GM18502 (cell line): ENCODE data around the gene CDRT15.
"Not testable (repeated sequence)": the region's sequence is repeated elsewhere in the genome, so short reads cannot be mapped to it uniquely, and the experiment has no call there.

ENCODE experiments used
- ATAC-seq: cut with Tn5 transposase; IDR thresholded peaks from one replicate; pipeline ENCODE4 v1.9.1; 2021; ENCODE audit warnings: mild to moderate bottlenecking; ENCODE audit not compliant: unreplicated experiment, poor library complexity

Gene CDRT15

DNA sequence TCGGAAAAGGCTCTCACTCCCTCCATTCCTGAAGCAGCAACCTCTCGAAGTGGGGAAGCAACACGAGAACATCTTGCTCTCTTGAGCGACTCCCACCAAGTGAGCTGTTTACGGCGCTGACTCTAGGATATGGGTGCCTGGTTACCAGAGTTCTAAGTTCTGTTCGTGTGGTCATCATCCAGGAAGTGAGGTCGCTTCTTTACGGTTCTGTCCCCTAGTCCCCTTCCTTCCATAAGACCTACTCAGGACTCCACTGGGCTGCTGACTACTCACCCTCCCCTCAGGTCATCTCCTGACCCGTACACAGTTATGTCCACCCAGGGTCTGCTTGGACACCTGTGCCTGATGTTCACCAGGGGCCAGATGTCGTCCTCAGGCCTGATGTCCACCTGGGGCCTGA lies at the start of gene CDRT15:
CDRT15 (minus strand) TSS at position 101 of the 400 bp plus-strand sequence; CDS start at position 72, 29 bp downstream.
- not testable (repeated sequence) for ATAC-seq

DNA sequence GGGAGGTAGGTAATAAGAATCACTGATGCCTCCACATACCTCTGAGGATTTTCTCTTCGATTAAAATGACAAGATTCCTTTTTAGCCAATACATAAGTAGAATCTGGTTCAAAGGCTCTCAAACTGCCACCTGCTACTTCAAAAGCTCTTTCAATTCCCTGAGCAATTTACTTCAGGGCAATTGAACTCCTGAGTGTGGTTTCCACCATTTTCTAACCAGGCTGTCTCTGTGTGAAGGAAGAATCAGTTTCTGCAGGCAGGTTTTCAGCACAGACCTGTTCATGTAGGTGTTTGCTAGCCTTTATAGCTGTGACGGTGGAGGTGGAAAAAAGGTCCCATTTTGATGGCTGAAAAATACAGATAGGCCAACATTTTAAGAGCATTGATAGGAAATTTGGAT lies 46.1 kb upstream of the CDRT15 start:
- no peak for ATAC-seq

DNA sequence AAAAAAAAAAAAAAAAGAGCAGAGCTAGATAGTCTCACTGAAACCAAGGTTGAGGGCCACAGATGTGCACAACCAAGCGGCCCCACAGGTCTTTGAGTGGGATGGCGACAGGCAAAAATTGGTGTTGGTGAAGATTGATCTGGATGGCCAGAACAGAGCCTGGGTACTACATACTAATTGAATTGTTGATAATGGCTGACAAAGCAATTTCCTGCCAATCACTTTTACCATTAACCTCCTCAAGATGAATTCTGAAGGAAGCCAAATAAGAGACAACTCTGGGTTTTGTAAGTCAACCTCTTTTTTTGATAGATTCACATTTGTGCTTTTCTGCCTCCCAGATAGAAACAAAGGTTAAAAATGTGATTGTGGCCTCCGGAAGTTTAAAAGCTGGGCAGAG lies 44.9 kb upstream of the CDRT15 start:
- ATAC-seq: no peak

DNA sequence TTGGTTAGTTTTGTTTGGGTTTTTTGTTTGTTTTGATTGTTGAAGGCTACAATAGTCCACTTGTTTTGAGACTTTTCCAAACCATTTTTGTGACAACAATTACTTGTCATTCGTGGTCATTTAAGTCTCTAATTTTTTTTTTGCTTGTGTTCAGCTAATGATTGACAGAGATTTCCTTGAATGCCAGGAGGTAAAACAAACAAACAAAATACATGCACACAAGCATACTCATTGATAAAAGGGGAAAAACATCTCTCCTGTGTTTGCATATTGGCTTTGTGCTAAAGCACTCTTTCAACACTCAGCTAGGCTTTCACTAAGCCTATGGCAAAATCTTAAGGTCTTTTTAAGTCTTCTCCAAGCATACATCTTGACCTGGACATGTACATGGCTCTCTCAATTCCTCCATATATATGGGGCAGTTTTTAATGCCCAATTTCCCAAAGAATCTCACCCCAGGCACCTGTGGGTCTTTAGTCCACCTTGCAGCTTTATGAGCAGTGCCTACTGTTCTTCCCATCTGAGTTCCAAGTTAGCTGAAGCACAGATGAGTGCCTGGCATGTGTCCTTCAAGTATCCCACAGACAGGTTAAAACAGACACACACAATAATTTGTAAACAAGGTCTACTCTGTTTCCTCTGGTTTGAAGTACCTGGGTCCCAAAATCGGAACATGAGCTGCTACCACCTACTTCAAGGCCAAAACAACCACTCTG lies 40.0 kb upstream of the CDRT15 start:
- ATAC-seq: no peak

DNA sequence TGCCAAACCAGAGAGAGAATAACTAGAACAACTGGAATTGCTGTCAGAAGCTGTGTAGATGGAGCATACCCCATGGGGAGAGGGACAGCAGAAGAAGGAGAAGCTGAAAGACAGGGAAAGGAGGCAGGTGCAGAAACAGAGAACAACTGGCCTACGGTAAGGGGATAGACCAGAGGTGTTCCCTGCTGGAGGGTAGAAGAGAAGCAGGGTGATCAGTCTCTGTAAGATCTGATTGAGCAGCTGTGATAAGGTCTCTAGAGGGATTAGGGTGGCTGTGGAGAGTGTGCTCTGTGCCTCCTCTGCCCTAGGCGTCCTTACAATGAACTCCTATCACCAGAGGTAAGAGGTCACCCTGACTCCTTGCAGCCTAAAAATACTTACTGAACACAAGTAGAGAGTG lies 33.8 kb upstream of the CDRT15 start:
- ATAC-seq: no peak

DNA sequence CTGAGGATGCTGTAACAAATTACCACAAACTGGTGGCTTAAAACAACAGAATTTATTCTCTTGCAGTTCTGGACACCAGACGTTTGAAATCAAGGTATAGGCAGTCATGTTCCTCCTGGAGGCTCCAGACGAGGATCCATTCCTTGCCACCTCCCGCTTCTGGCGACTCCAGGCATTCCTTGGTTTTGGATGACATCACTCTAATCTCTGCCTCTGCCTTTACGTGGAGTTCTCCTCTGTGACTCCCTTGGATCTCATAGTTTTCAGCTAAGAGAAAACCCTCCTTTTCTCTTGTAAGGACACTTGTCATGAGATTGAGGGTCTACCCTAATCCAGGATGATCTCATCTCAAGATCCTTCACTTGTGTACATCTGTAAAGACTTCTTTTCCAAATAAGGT lies 32.8 kb upstream of the CDRT15 start:
- ATAC-seq: no peak

DNA sequence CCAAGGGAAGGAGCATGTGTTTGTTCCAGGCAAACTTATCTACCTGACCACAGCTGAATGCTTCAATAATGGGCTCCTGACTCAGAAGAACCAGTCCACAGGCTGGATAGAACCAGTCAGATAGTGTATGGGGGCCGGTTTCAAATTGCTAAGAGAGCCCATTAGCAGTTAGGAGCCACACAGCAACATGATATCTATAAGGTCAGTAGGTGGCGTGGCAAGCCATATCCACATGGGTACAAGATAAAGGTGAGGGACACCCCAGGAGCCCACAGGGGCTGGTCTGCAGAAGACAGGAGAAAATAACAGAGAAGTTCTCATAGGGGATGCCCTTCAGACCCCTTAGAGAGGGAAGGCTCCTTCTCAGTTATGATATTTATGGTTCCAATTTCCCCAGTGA lies 31.6 kb upstream of the CDRT15 start:
- no peak for ATAC-seq

DNA sequence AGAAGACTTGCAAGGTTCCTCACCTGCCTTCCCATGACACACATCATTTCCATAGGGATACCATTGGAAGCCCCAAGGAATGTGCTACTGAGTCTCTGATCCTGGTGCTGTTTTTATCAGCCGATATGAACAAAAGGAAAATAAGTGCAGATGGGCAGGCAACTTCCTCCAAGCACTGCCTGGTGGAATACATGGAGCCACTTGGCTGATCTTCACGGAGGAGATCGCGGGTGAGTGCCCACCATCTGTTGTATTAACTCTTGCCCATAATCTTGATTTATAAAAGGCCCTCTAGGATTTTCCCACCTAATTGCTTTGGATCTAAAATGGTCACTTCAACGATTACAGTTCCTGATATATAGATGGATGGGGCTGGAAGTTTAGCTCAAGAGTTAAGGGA lies 24.7 kb upstream of the CDRT15 start:
- no peak for ATAC-seq

DNA sequence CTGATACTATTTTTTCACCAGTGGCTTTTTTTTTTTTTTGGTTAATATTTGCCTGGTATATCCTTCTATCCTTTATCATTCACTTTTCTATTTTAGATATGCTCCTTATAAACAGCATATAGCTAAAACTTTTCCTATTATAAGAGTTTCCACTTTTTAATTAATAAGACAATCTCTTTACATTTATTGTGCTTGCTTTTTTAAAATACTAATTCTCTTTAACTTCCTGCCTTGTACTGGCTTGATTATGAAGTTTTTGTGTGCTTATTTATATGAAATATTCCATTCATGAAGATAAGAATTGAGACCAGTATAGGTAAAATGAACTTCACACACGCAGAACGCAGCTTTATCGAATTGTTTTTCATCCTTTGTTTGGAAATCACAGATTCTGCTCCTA lies 9.0 kb upstream of the CDRT15 start:
- no peak for ATAC-seq

DNA sequence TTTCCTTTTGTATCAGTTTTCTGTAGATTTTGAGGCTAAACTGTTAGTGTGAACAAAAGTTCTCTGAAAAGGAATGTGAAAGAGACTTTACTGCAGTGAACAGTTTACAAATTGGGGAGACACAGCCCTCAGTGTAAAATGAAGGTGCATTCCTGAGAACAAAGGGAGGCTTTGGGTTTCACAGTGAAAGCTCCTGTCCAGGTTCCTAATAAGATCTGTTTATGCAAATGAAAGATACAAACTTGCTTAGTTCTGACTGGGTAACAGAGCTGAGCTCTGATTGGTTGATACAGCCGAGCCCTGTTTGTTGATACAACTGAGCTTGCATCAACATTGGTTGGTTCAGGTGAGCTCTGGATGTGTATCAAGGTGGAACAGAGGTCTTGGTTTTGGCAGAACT lies 8.3 kb upstream of the CDRT15 start:
- ATAC-seq: no peak

DNA sequence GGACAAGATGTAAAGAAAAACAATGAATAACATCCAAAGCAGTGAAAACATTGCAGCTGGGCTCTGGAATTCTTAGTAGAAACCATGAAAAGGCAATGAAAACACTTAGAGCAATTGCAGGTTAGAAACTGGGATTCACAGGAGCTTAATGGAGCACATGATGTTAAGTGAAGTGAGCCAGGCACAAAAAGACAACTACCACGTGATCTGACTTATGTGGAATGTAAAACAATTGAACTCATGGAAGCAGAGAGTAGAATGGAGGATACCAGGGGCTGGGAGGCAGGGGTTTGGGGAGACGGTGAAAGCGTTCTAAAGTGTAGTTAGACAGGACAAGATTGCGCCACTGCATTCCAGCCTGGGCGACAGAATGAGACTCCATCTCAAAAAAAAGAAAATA lies 2.6 kb upstream of the CDRT15 start:
- ATAC-seq: not testable (repeated sequence)

DNA sequence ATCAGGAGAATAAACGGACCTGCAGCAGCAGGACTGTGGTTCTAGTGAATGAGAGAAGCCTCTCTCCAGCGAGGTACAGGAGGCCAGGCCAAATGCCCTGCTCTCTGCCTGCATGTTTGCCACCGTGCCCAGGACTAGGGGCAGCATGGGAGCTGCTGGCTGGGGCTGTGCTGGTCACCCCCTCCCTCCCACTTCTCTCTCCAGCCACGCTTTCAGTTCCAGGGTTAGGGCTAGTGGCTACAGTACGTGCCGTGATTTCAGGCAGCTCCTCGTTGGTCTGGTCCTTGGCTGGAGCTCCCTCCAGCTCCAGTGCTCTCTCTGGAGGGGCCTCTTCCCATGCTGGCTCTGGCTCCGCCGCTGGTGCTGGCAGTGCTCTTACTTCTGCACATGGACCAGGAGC lies 630 bp downstream of the CDRT15 start:
- ATAC-seq: not testable (repeated sequence)

DNA sequence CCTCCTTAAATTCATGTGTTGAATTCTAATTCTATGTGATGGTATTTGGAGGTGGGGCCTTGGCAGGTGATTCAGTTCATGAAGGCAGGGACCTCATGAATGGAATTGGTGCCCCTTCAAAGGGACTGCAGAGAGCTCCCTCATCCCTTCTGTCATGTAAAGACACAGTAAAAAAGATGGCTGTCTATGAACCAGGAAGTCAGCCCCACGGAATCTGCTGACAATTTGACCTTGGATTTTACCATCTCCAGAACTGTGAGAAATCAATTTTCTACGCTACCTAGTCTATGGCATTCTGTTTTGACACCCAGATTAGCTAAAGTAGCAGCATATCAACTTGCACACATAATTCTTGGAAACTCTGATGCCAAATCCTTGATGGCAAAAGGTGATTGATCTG lies 1.6 kb downstream of the CDRT15 start:
- not testable (repeated sequence) for ATAC-seq

DNA sequence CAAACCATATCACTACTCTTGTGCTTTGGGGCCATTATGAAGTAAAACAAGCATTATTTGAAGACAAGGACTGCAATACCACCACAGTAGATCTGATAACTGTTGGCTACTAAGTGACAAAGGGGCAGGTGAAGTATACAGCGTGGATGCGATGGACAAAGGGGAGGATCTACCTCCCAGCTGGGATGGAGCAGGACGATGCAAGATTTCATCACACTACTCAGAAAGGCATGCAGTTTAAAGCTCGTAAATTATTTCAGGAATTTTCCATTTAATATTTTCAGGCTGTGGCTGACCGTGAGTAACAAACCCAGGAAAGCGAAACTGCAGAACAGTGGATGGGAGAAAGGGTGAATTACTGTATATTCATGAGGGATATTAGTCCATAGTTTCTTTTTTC lies 5.5 kb downstream of the CDRT15 start:
- not testable (repeated sequence) for ATAC-seq

DNA sequence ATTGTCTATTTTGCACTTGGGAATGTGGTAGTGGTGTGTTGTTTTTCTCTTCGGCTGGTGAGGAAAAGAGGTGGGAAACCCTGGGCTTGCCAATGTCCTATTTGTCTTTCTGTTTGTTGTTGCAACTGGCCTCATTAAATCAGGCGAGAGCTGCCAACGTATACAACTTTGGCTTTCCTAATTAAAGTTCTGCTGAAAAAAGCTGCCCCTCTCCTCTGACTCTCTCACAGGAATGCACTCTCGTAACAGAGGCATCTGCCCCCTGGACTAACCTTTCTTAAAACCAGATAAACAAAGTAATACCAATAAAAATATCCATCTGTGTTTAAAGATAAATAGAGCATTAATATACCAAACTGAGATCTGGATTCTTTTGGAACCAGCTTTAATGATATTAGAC lies 7.8 kb downstream of the CDRT15 start:
- no peak for ATAC-seq

DNA sequence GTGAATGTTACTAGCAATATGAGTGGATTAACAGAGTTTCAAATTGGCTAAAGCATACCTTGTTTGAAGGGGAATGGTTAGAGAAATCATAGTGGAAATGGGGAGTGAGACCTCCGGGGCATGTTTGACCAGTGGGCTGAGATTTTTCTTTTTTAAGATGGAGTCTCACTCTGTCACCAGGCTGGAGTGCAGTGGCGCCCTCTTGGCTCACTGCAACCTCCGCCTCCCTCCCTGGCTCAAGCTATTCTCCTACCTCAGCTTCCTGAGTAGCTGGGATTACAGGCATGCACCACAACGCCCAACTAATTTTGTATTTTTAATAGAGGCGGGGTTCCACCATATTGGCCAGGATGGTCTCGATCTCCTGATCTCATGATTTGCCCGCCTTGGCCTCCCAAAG lies 9.6 kb downstream of the CDRT15 start:
- no peak for ATAC-seq

DNA sequence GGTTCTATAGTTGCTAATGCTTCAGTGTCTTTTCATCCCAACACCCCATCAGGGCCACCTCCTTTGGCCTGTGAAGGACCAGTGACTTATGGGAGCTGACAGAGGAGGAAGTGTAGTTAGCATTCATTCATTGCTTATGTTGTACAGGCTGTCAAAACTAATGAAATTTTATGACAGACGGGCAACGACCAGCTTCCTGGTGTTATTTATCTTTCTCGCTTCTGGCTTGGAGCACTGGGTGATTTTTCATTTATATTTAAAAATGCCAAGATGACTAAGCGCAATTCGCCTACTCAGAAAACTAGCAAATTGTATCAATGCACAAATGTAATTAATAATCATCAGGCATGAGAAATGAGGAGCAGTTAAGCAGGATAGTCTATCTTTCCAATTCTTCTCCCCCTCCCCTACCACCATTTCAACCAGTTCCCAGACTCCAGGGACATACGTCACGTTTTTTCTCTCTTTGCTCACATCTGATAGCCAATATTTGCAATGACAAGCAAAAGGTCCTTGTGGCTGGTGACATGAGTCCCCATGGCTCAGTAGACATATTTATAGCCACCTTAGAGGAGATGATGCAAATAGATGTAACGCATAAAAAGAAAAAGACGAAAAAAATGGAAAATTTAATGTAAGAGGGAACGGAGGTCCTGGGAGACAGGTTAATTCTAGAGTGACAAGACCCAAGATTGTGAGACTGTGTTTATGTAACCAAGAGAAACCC lies 11.2 kb downstream of the CDRT15 start:
- no peak for ATAC-seq

DNA sequence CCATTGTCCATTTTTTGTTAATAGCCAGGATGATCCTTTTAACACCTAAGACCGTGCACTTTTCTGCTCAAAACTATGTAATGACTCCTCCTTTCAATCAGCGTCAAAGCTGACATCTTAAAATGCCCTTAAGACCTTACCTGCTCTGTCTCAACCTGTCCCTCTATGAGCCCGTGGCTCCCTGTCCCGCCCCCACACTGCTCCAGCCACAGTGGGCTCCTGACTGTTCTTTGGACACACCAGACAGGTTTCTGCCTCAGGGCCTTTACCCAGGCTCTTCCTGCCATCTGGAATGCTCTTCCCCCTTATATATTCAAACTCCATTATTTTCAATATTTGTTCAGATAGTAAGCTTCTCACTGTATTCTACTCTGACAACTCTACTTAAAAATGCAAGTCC lies 14.1 kb downstream of the CDRT15 start:
- ATAC-seq: no peak

DNA sequence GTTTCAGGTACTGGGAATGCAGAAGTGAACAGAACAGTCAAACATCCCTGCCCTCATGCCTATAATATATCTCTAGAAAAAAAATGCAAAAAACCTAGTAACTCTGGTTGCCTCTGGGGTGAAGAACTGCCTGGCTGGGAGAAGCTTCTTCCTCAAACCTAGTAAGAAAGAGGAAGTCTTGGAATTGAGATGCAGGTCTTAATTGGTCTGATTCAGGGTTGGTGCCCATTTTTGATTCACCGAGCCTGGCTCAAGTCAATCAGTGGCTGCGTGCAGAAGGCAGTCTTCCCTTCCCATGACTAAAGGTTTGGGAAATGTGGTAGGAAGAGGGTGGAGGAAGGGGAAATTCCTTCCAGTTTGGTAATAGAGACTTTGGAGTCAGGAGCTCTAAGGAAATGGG lies 22.4 kb downstream of the CDRT15 start:
- no peak for ATAC-seq

DNA sequence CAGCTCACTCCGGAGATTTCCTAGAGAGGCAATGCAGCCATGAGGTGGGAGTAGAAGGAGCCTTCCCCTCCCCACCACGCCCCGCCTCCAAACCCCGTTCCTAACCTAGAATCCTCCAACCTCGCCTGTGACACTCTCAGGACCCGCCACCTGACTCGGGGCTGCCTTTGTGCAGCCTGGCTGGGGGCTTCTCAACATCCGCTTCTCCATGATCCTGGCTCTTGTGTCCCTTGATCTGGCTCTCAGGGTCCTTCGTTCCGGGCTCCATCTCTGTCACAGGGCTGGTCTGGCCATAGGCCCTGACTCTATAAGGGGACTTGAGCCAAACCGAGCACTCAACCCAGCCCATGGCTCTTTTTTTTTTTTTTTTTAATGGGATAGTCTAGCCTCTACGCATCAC lies 24.3 kb downstream of the CDRT15 start:
- no peak for ATAC-seq

DNA sequence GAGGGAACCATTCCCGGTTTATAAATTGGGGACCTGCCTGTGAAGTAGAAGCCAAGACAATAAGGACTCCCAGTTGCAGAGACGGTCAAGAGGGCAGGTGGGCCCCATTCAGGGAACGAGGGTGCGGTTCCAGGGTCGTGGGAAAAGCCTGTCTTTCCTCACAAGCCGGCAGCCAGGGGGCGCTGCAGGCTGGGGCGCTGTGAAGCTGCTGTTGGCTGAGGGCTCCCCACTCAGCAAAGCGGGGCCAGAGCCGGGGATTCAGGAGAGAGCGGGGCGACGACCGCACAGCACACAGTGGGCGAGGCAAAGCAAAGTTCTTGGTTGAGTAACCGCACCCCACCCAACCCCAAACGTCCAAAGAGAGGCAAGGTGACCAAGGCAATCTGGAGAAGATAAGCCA lies 24.9 kb downstream of the CDRT15 start:
- ATAC-seq: no peak

DNA sequence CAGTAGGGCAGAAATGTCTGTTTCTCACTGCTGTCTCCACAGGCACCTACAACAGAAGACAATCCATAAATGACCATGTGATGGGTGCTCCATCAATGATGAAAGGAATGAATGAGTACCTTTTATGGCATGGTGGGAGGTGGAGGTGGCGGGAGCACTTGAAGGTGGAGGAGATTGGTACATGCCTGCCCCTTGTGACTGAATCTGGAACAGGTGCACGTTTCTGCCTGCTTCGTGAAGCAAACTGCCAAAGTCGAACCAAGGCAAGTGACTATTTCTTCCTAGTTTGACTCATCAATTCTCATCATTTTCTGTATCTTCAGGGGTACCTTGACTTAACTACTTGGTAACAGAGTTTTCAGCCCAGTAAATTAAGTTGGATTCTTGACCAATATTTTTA lies 25.4 kb downstream of the CDRT15 start:
- no peak for ATAC-seq
